ENCODE results near the gene GMDS.
"Not testable (repeated sequence)": the region's sequence is repeated elsewhere in the genome, so short reads cannot be mapped to it uniquely, and the experiment has no call there.

GMDS gene

GRCh38 chr6:1760876-1761275 lies 484.5 kb downstream of the GMDS start:
- DNase-seq: no peak

GRCh38 chr6:1759870-1760269 lies 485.5 kb downstream of the GMDS start:
- no peak for DNase-seq

GRCh38 chr6:1758076-1758679 lies 487.2 kb downstream of the GMDS start:
- no peak for DNase-seq

GRCh38 chr6:1757131-1757530 lies 488.3 kb downstream of the GMDS start:
- no peak for DNase-seq

GRCh38 chr6:1756472-1757129 lies 488.8 kb downstream of the GMDS start:
- no peak for DNase-seq

GRCh38 chr6:1751063-1751462 lies 494.3 kb downstream of the GMDS start:
- not testable (repeated sequence) for DNase-seq

GRCh38 chr6:1749041-1749440 lies 496.4 kb downstream of the GMDS start:
- DNase-seq: no peak

GRCh38 chr6:1747531-1747930 lies 497.9 kb downstream of the GMDS start:
- no peak for DNase-seq

- DNase-seq: no peak
Observed at GRCh38 chr6:1747003-1747402, 498.4 kb downstream of the GMDS start.

- no peak for DNase-seq
Observed at GRCh38 chr6:1745814-1746213, 499.6 kb downstream of the GMDS start.

GRCh38 chr6:1744543-1744942 lies 500.9 kb downstream of the GMDS start:
- DNase-seq: no peak

GRCh38 chr6:1739680-1740079 lies 505.7 kb downstream of the GMDS start:
- no peak for DNase-seq

- no peak for DNase-seq
Observed at GRCh38 chr6:1739220-1739619, 506.2 kb downstream of the GMDS start.

GRCh38 chr6:1738558-1739081 lies 506.8 kb downstream of the GMDS start:
- no peak for DNase-seq

- no peak for DNase-seq
Observed at GRCh38 chr6:1737463-1738311, 507.7 kb downstream of the GMDS start.

GRCh38 chr6:1736346-1737105 lies 508.9 kb downstream of the GMDS start:
- no peak for DNase-seq

- DNase-seq: no peak
Observed at GRCh38 chr6:1735239-1735803, 510.1 kb downstream of the GMDS start.

- DNase-seq: no peak
Observed at GRCh38 chr6:1730882-1731281, 514.5 kb downstream of the GMDS start.

- DNase-seq: no peak
Observed at GRCh38 chr6:1729750-1730140, 515.7 kb downstream of the GMDS start.

GRCh38 chr6:1729133-1729749 lies 516.2 kb downstream of the GMDS start:
- DNase-seq: no peak

GRCh38 chr6:1726341-1726768 lies 519.0 kb downstream of the GMDS start:
- no peak for DNase-seq

GRCh38 chr6:1724616-1725015 lies 520.8 kb downstream of the GMDS start:
- no peak for DNase-seq

Measured in 8988T (cell line).